K562 (cell line): ENCODE data around the gene TRMU. TPM values are rescaled to one million over a fixed set of nuclear protein-coding genes. Genes with fewer than 3 reads are reported as not detected.

Experiments used
- ATF6 ChIP-seq: sonication (generic); formaldehyde crosslinking; IDR thresholded peaks from 2 replicates; pipeline ENCODE4 v1.4.0; 2020; ENCODE audit warnings: mild to moderate bottlenecking, missing genetic modification reagents
- ELF1 ChIP-seq: fragments of 200-800 bp; sonication (Bioruptor generic); IDR thresholded peaks from 2 replicates; pipeline ENCODE4 v1.6.1; 2016; ENCODE audit warnings: missing genetic modification characterization, missing compliant biosample characterization
- EWSR1 ChIP-seq: fragments of 450-650 bp; IDR thresholded peaks from 2 replicates; pipeline ENCODE4 v1.6.1; 2018; ENCODE audit warnings: borderline replicate concordance, mild to moderate bottlenecking, low read depth, moderate library complexity; ENCODE audit not compliant: partially characterized antibody
- HNRNPLL ChIP-seq: fragments of 200-400 bp; formaldehyde crosslinking; IDR thresholded peaks from 2 replicates; pipeline ENCODE4 v1.6.1; 2017; ENCODE audit warnings: low read length, low read depth, mild to moderate bottlenecking; ENCODE audit not compliant: poor library complexity, severe bottlenecking
- KAT8 ChIP-seq: fragments of 450-650 bp; IDR thresholded peaks from 2 replicates; pipeline ENCODE4 v1.6.1; 2016; ENCODE audit warnings: low read depth, mild to moderate bottlenecking
- MAX ChIP-seq: sonication (generic); formaldehyde crosslinking; IDR thresholded peaks from 2 replicates; pipeline ENCODE4 v1.9.0; 2022; ENCODE audit warnings: mild to moderate bottlenecking, missing genetic modification reagents
- MAZ ChIP-seq, 2 experiments: fragments of 450-650 bp in 1 of 2; sonication (generic) in 1 of 2; formaldehyde crosslinking; IDR thresholded peaks in 1 of 2; conservative IDR thresholded peaks in 1 of 2; 2 replicates each; pipeline versions ENCODE4 v1.4.0 to v1.5.0; 2020; ENCODE audit warnings: mild to moderate bottlenecking in 1 of 2, missing genetic modification reagents in 1 of 2
- MLX ChIP-seq, 2 experiments: fragments of 450-650 bp in 1 of 2; sonication (generic) in 1 of 2; formaldehyde crosslinking; conservative IDR thresholded peaks; 2 replicates each; pipeline versions ENCODE4 v1.4.0 to v1.8.1; 2020 to 2022; ENCODE audit warnings: mild to moderate bottlenecking in 1 of 2, missing genetic modification reagents in 1 of 2
- SFPQ ChIP-seq: fragments of 200-400 bp; formaldehyde crosslinking; IDR thresholded peaks from 2 replicates; pipeline ENCODE4 v1.6.1; 2017; ENCODE audit warnings: mild to moderate bottlenecking, low read depth, low read length, moderate library complexity
- SIN3B ChIP-seq: fragments of 450-650 bp; IDR thresholded peaks from 2 replicates; pipeline ENCODE4 v1.6.1; 2017; ENCODE audit warnings: low read depth, mild to moderate bottlenecking, moderate library complexity
- SIX5 ChIP-seq, 2 experiments: IDR thresholded peaks; 2 replicates each; pipeline ENCODE4 v1.6.1; 2011; ENCODE audit warnings: low read length in 2 of 2, borderline replicate concordance in 1 of 2, low read depth in 1 of 2, mild to moderate bottlenecking in 1 of 2, moderate library complexity in 1 of 2; ENCODE audit not compliant: insufficient read depth in 1 of 2
- ZNF507 ChIP-seq: conservative IDR thresholded peaks from 2 replicates; pipeline ENCODE4 v1.6.1; 2017; ENCODE audit warnings: missing genetic modification characterization, missing compliant biosample characterization
- polyA plus RNA-seq, 8 experiments: library from polyadenylated mRNA; depleted of rRNA in 4 of 8; stranded (reverse) in 5 of 8; unstranded in 3 of 8; fragments of >200 nt; fragmentation: Nextera tagmentation in 2 of 8; fragmentation: Illumina TruSeq in 1 of 8; extraction: Ambion mirVana in 2 of 8; extraction: Trizol in 1 of 8; gene quantifications; 2 replicates each; pipeline versions ENCODE4 v1.2.1 to v1.2.3, GENCODE V29; 2011 to 2014; ENCODE audit warnings: inconsistent platforms in 1 of 8, missing spikeins in 1 of 8
- total RNA-seq, 7 experiments: library from RNA; depleted of rRNA in 6 of 7; stranded (reverse); fragments of >200 nt in 6 of 7; fragmentation: Illumina TruSeq in 2 of 7; extraction: Trizol in 2 of 7; gene quantifications; 2 replicates each; pipeline versions ENCODE4 v1.2.1 to v1.2.3, GENCODE V29; 2011 to 2021; ENCODE audit warnings: low replicate concordance in 1 of 7

The TRMU gene
- total and polyA plus RNA-seq, 9 of the 15 experiments (the other 6 are each of a cell fraction or from before 2014, with no cell fraction given) = 2.3 to 49.9 (median 35.3) TPM

- TF ChIP-seq EWSR1 (no peak), SIX5 (IDR thresholded peaks at IDR 0.05; ENCODE audit: borderline replicate concordance in 1 of 2, insufficient read depth in 1 of 2, low read depth in 1 of 2, low read length in 2 of 2) (peak; percentile 25 to 37; a peak in 1 of 4 replicates), MAX (CRISPR knock-in tag) (peak; percentile 52), ELF1 (tag) (peak; percentile 75), MAZ (CRISPR knock-in tag; conservative IDR thresholded peaks at IDR 0.05 in 1 of 2, IDR thresholded peaks at IDR 0.05 in 1 of 2) (peak; percentile 61 to 70; a peak in 2 of 4 replicates), SFPQ (no peak), SIN3B (peak; percentile 91), ZNF507 (tag) (no peak), ATF6 (CRISPR knock-in tag) (peak; percentile 68; the same call in 1 of the 2 replicates), HNRNPLL (peak; percentile 89), KAT8 (no peak), MLX (CRISPR knock-in tag; conservative IDR thresholded peaks at IDR 0.05) (no peak)
Observed at GRCh38 chr22:46335201-46336118, at the start of gene TRMU (continued).
